ENCODE measurements around the gene BCKDHA.
A peak's percentile ranks its signal among the peaks of the same experiment; 100 is the strongest.
"Not testable (repeated sequence)": the region's sequence is repeated elsewhere in the genome, so short reads cannot be mapped to it uniquely, and the experiment has no call there.

The BCKDHA gene

GRCh38 chr19:41443813-41444455 lies 46.3 kb downstream of the BCKDHA start:
- DNase-seq (ENCODE audit: insufficient read length) (no peak), FAIRE-seq (no peak)
- no peak for TF ChIP-seq TAF1 (IDR thresholded peaks at IDR 0.05; ENCODE audit: borderline replicate concordance, low read depth, low read length)

GRCh38 chr19:41445575-41445974 lies 48.0 kb downstream of the BCKDHA start:
- FAIRE-seq (no peak), DNase-seq (ENCODE audit: insufficient read length) (no peak)
- no peak for TF ChIP-seq POLR2A (IDR thresholded peaks at IDR 0.05; ENCODE audit: low read depth, low read length)
- TF ChIP-seq TAF1 (IDR thresholded peaks at IDR 0.05; ENCODE audit: borderline replicate concordance, low read depth, low read length): no peak

GRCh38 chr19:41447732-41448332 lies 50.2 kb downstream of the BCKDHA start:
- DNase-seq (ENCODE audit: insufficient read length) (no peak), FAIRE-seq (no peak)
- TF ChIP-seq POLR2AphosphoS5 (IDR thresholded peaks at IDR 0.05; ENCODE audit: low read depth, low read length) (no peak), POLR2A (IDR thresholded peaks at IDR 0.05; ENCODE audit: low read depth, low read length) (no peak), TAF1 (IDR thresholded peaks at IDR 0.05; ENCODE audit: borderline replicate concordance, low read depth, low read length) (no peak)

GRCh38 chr19:41449079-41449864 lies 51.7 kb downstream of the BCKDHA start:
- peak; percentile 90 for FAIRE-seq
- DNase-seq (ENCODE audit: insufficient read length): peak; percentile 78
- TF ChIP-seq POLR2A (IDR thresholded peaks at IDR 0.05; ENCODE audit: low read depth, low read length) (no peak), TAF1 (IDR thresholded peaks at IDR 0.05; ENCODE audit: borderline replicate concordance, low read depth, low read length) (no peak), POLR2AphosphoS5 (IDR thresholded peaks at IDR 0.05; ENCODE audit: low read depth, low read length) (no peak)

- no peak for DNase-seq (ENCODE audit: insufficient read length)
- FAIRE-seq: no peak
- TF ChIP-seq POLR2A (IDR thresholded peaks at IDR 0.05; ENCODE audit: low read depth, low read length): no peak
- no peak for TF ChIP-seq TAF1 (IDR thresholded peaks at IDR 0.05; ENCODE audit: borderline replicate concordance, low read depth, low read length)
- TF ChIP-seq POLR2AphosphoS5 (IDR thresholded peaks at IDR 0.05; ENCODE audit: low read depth, low read length): no peak
Observed at GRCh38 chr19:41449865-41450178, 52.2 kb downstream of the BCKDHA start.

- TF ChIP-seq POLR2AphosphoS5 (IDR thresholded peaks at IDR 0.05; ENCODE audit: low read depth, low read length) (no peak), POLR2A (IDR thresholded peaks at IDR 0.05; ENCODE audit: low read depth, low read length) (no peak), TAF1 (IDR thresholded peaks at IDR 0.05; ENCODE audit: borderline replicate concordance, low read depth, low read length) (no peak)
- no peak for FAIRE-seq
Observed at GRCh38 chr19:41452584-41453275, 55.1 kb downstream of the BCKDHA start.

GRCh38 chr19:41455936-41456335 lies 58.3 kb downstream of the BCKDHA start:
- TF ChIP-seq POLR2A (IDR thresholded peaks at IDR 0.05; ENCODE audit: low read depth, low read length): no peak
- no peak for TF ChIP-seq TAF1 (IDR thresholded peaks at IDR 0.05; ENCODE audit: borderline replicate concordance, low read depth, low read length)
- no peak for TF ChIP-seq POLR2AphosphoS5 (IDR thresholded peaks at IDR 0.05; ENCODE audit: low read depth, low read length)
- no peak for DNase-seq (ENCODE audit: insufficient read length)
- no peak for FAIRE-seq

More at GRCh38 chr19:41452584-41453275, 55.1 kb downstream of the BCKDHA start:
- DNase-seq (ENCODE audit: insufficient read length): no peak

- TF ChIP-seq TAF1 (IDR thresholded peaks at IDR 0.05; ENCODE audit: borderline replicate concordance, low read depth, low read length) (no peak), POLR2A (IDR thresholded peaks at IDR 0.05; ENCODE audit: low read depth, low read length) (no peak)
- FAIRE-seq: no peak
- DNase-seq (ENCODE audit: insufficient read length): no peak
Observed at GRCh38 chr19:41456342-41456918, 58.8 kb downstream of the BCKDHA start.

GRCh38 chr19:41457241-41457640 lies 59.6 kb downstream of the BCKDHA start:
- FAIRE-seq: peak; percentile 65
- DNase-seq (ENCODE audit: insufficient read length): no peak
- TF ChIP-seq POLR2AphosphoS5 (IDR thresholded peaks at IDR 0.05; ENCODE audit: low read depth, low read length) (no peak), TAF1 (IDR thresholded peaks at IDR 0.05; ENCODE audit: borderline replicate concordance, low read depth, low read length) (no peak), POLR2A (IDR thresholded peaks at IDR 0.05; ENCODE audit: low read depth, low read length) (no peak)

- no peak for DNase-seq (ENCODE audit: insufficient read length)
- FAIRE-seq: no peak
- TF ChIP-seq POLR2A (IDR thresholded peaks at IDR 0.05; ENCODE audit: low read depth, low read length): no peak
Observed at GRCh38 chr19:41462497-41462896, 64.9 kb downstream of the BCKDHA start.

- peak; percentile 88 for FAIRE-seq
- not testable (repeated sequence) for DNase-seq (ENCODE audit: insufficient read length)
Observed at GRCh38 chr19:41463257-41464256, 65.9 kb downstream of the BCKDHA start.

Measured in GM12892 (cell line).